ENCODE results near the gene FLAD1.
A peak's percentile ranks its signal among the peaks of the same experiment; 100 is the strongest.

- no peak for TF ChIP-seq SRF (IDR thresholded peaks at IDR 0.05; ENCODE audit: low read depth)
- TF ChIP-seq POLR2A (IDR thresholded peaks at IDR 0.05; ENCODE audit: borderline replicate concordance, extremely low read depth, insufficient read depth, insufficient read length): peak; percentile 49
- no peak for TF ChIP-seq CTCF (IDR thresholded peaks at IDR 0.05 in 2 of 3, conservative IDR thresholded peaks at IDR 0.05 in 1 of 3; ENCODE audit: borderline replicate concordance in 1 of 3, insufficient read depth in 1 of 3, low read depth in 2 of 3, low read length in 2 of 3)
Measured at GRCh38 chr1:154999571-155000410, 16.6 kb downstream of the FLAD1 start.

Measured in HCT116 (cell line).